ENCODE data around the gene MAPK1.

The MAPK1 gene

GRCh38 chr22:21780259-21780658 lies 87.2 kb downstream of the MAPK1 start:
- DNase-seq: no peak

GRCh38 chr22:21779444-21779843 lies 88.0 kb downstream of the MAPK1 start:
- no peak for DNase-seq

- DNase-seq: no peak
These were observed 88.6 kb downstream of the MAPK1 start for GRCh38 chr22:21778705-21779363.

- no peak for DNase-seq
These were observed 95.8 kb downstream of the MAPK1 start for GRCh38 chr22:21771631-21771976.

GRCh38 chr22:21768435-21768834 lies 99.0 kb downstream of the MAPK1 start:
- DNase-seq: no peak

- DNase-seq: peak; percentile 66
These were observed 100.6 kb downstream of the MAPK1 start for GRCh38 chr22:21766691-21767462.

- DNase-seq: no peak
These were observed 101.4 kb downstream of the MAPK1 start for GRCh38 chr22:21765909-21766529.

GRCh38 chr22:21764038-21764804 lies 103.2 kb downstream of the MAPK1 start:
- DNase-seq: peak; percentile 23

GRCh38 chr22:21762712-21763581 lies 104.5 kb downstream of the MAPK1 start:
- peak; percentile 57 for DNase-seq

GRCh38 chr22:21761994-21762680 lies 105.3 kb downstream of the MAPK1 start:
- no peak for DNase-seq

- peak; percentile 36 for DNase-seq
These were observed 106.4 kb downstream of the MAPK1 start for GRCh38 chr22:21761086-21761485.

- no peak for DNase-seq
These were observed 106.8 kb downstream of the MAPK1 start for GRCh38 chr22:21760640-21761039.

- no peak for DNase-seq
These were observed 107.6 kb downstream of the MAPK1 start for GRCh38 chr22:21759646-21760376.

- DNase-seq: no peak
These were observed 108.4 kb downstream of the MAPK1 start for GRCh38 chr22:21759093-21759492.

GRCh38 chr22:21758091-21758864 lies 109.2 kb downstream of the MAPK1 start:
- DNase-seq: no peak

GRCh38 chr22:21755851-21756284 lies 111.6 kb downstream of the MAPK1 start:
- no peak for DNase-seq

GRCh38 chr22:21754523-21754922 lies 112.9 kb downstream of the MAPK1 start:
- DNase-seq: no peak

- no peak for DNase-seq
These were observed 113.9 kb downstream of the MAPK1 start for GRCh38 chr22:21753374-21754111.

- DNase-seq: no peak
These were observed 115.2 kb downstream of the MAPK1 start for GRCh38 chr22:21752276-21752675.

Measured in stimulated activated naive CD4-positive, alpha-beta T cell treated with Interleukin-2 at 50 U/mL for 16 hours (primary cell).